ENCODE data around the gene C6. TPM values are rescaled to one million over a fixed set of nuclear protein-coding genes. Genes with fewer than 3 reads are reported as not detected.

C6 gene
- total RNA-seq, 1 donor = not detected

GRCh38 chr5:41143131-41143901 lies 70.0 kb downstream of the C6 start:
- DNase-seq (ENCODE audit: low read depth in 2 of 3, low spot score in 2 of 3) = no peak

- no peak for DNase-seq (ENCODE audit: low read depth in 2 of 3, low spot score in 2 of 3)
These were observed 85.2 kb downstream of the C6 start for GRCh38 chr5:41127967-41128690.

DNA sequence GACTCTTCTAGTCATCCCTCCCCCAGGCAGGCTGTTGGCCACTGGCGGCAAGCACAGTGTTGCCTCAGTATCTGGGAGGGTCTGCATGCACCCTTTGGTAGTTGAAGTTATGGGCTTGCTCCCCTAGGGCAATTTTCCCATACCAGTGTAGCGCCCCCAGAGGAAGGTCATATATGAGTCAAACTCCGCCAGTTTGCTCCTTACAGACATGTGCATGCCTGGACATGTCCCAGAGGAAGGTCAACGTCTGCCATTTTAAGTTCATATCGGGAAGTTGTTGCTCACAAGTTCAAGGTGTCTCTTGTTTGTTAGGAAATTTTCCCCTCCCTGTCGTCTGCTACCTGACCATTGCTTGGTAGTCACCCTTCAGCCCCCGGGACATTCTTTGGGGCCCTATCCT lies 90.9 kb downstream of the C6 start:
- no peak for DNase-seq (ENCODE audit: low read depth in 2 of 3, low spot score in 2 of 3)

- DNase-seq (ENCODE audit: low read depth in 2 of 3, low spot score in 2 of 3) = no peak
These were observed 92.7 kb downstream of the C6 start for GRCh38 chr5:41120600-41120999.

DNA sequence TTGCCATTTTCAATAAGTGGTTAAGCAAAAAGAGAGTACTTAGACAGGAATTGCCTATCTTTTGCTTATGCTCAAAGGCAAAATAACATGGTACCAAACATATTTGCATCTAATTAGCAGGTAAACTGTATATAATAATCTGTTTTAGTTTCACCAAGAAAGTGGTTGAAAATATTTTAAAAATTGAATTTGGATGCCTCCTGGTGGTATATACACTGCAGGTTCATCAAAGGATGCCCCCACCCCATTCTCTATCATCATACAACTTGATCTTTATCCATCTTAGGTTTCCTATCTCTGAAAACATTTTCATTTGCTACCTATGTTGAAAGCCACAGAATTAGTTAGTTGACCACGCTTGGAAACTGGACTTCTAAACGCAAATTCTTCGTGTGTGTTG lies 95.2 kb downstream of the C6 start:
- DNase-seq (ENCODE audit: low read depth in 2 of 3, low spot score in 2 of 3) = no peak

GRCh38 chr5:41115281-41115680 lies 98.1 kb downstream of the C6 start:
- DNase-seq (ENCODE audit: low read depth in 2 of 3, low spot score in 2 of 3) = no peak

GRCh38 chr5:41112486-41113455 lies 100.6 kb downstream of the C6 start:
- no peak for DNase-seq (ENCODE audit: low read depth in 2 of 3, low spot score in 2 of 3)

- DNase-seq (ENCODE audit: low read depth in 2 of 3, low spot score in 2 of 3) = no peak
These were observed 104.1 kb downstream of the C6 start for GRCh38 chr5:41109186-41109585.

DNA sequence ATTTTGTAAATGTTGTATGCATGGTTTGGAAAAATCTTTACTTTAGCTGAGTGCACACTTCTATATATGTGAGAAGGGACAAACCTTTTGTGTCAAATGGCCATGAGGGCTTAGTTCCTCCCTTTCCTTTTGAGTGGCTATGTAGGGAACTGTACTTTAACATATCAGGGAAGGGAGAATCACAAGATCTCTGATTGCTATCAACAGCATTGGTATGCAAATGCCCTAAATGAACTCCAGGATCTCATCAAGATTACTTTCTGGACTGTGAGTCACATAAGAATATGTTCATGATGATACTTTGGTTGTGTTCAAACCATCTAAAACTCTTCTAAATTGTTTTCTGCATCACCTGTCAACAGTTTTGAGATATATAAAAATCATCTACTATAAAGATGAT lies 111.0 kb downstream of the C6 start:
- DNase-seq (ENCODE audit: low read depth in 2 of 3, low spot score in 2 of 3) = no peak

DNA sequence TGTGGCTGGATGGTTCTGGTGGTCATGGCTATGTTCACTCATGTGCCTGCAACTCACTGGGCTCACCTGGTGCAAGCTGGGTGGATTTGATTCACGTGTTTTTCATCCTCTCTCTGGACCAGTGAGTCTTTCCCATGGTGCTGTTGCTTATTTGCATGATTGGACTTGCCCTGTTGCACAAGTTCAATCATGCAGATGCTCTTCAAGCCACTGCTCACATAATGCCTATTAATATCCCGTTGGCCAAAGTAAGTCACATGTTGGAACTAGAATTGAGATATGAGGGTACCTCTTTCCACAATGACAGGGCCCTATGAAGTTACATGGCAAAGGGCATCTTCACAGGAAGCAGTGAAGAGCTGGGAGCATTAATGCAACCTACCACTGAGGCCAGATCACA lies 115.7 kb downstream of the C6 start:
- DNase-seq (ENCODE audit: low read depth in 2 of 3, low spot score in 2 of 3) = no peak

GRCh38 chr5:41095324-41096101 lies 117.8 kb downstream of the C6 start:
- no peak for DNase-seq (ENCODE audit: low read depth in 2 of 3, low spot score in 2 of 3)

GRCh38 chr5:41094871-41095270 lies 118.5 kb downstream of the C6 start:
- no peak for DNase-seq (ENCODE audit: low read depth in 2 of 3, low spot score in 2 of 3)

- no peak for DNase-seq (ENCODE audit: low read depth in 2 of 3, low spot score in 2 of 3)
These were observed 119.5 kb downstream of the C6 start for GRCh38 chr5:41093803-41094202.

Other genes starting within 250 kb of the C6 start
- gene MROH2B, start 142.2 kb downstream of the C6 start, total RNA-seq = not detected

Data from hematopoietic multipotent progenitor cell (in vitro differentiated cells).